IMR-90 (cell line): ENCODE measurements around the gene CISTR. TPM values are rescaled to one million over a fixed set of nuclear protein-coding genes. Genes with fewer than 3 reads are reported as not detected.

ENCODE experiments used
- ATAC-seq: fragments of 200-7000 bp; cut with Tn5 transposase; 2 replicates; pipeline ENCODE4 v1.9.1; 2020; ENCODE audit warnings: low read depth, mild to moderate bottlenecking, moderate library complexity
- BruUV-seq: library from RNA; stranded (reverse); fragments of 400-500 nt; replicated peaks from 2 replicates; lab custom pipeline; 2021; lab: Mats Ljungman, UMichigan
- CTCF ChIA-PET: fragments of 300-600 bp; formaldehyde crosslinking; extraction: SDS; loops from one replicate; lab custom pipeline; 2021; ENCODE audit warnings: antibody characterized with exemption; lab: Yijun Ruan, JAX
- POLR2A ChIA-PET: fragments of 300-600 bp; sonication (Branson Sonifier 250); formaldehyde crosslinking; loops from one replicate; lab custom pipeline; 2022; ENCODE audit warnings: antibody characterized with exemption; ENCODE audit not compliant: unreplicated experiment; lab: Charles Lee
- DNase-seq: peaks from one replicate; pipeline ENCODE4 v3.0.0; 2013
- H2AFZ ChIP-seq: replicated peaks from 2 replicates; pipeline ENCODE3; 2013; ENCODE audit warnings: low read length, mild to moderate bottlenecking; ENCODE audit not compliant: poor library complexity
- H2AK5ac ChIP-seq: 2 replicates; pipeline ENCODE4 v1.6.1; 2013; ENCODE audit warnings: low read depth, low read length, inconsistent platforms
- H2AK9ac ChIP-seq: replicated peaks from 2 replicates; pipeline ENCODE3; 2013; ENCODE audit warnings: mild to moderate bottlenecking, low read depth, low read length, moderate library complexity; ENCODE audit not compliant: poor library complexity
- H2BK120ac ChIP-seq: 2 replicates; pipeline ENCODE4 v1.6.1; 2013; ENCODE audit warnings: low read depth, low read length, inconsistent platforms
- H2BK15ac ChIP-seq: 3 replicates; pipeline ENCODE4 v1.6.1; 2013; ENCODE audit warnings: low read depth, low read length, inconsistent platforms
- H2BK20ac ChIP-seq: 2 replicates; pipeline ENCODE4 v1.6.1; 2013; ENCODE audit warnings: low read depth, mild to moderate bottlenecking, inconsistent platforms, low read length, moderate library complexity
- H2BK5ac ChIP-seq: 2 replicates; pipeline ENCODE4 v1.6.1; 2013; ENCODE audit warnings: mild to moderate bottlenecking, low read depth, low read length, inconsistent platforms; ENCODE audit not compliant: poor library complexity, severe bottlenecking
- H3K14ac ChIP-seq: replicated peaks from 2 replicates; pipeline ENCODE4 v1.6.1; 2013; ENCODE audit warnings: low read depth, low read length, inconsistent platforms
- H3K18ac ChIP-seq: 2 replicates; pipeline ENCODE4 v1.6.1; 2013; ENCODE audit warnings: low read depth, low read length, control low read depth
- H3K23ac ChIP-seq: 2 replicates; pipeline ENCODE4 v1.6.1; 2013; ENCODE audit warnings: low read depth, low read length, inconsistent platforms
- H3K27ac ChIP-seq: 2 replicates; pipeline ENCODE4 v1.5.1; 2013; ENCODE audit warnings: mild to moderate bottlenecking, control low read depth, low read length; ENCODE audit not compliant: insufficient read depth
- H3K27me3 ChIP-seq: 2 replicates; pipeline ENCODE4 v1.6.1; 2013; ENCODE audit warnings: low read length; ENCODE audit not compliant: control insufficient read depth, insufficient read depth
- H3K36me3 ChIP-seq: 2 replicates; pipeline ENCODE4 v1.6.1; 2013; ENCODE audit warnings: low read length, mixed read lengths; ENCODE audit not compliant: control insufficient read depth, insufficient read depth
- H3K4ac ChIP-seq: 2 replicates; pipeline ENCODE4 v1.6.1; 2013; ENCODE audit warnings: low read depth, low read length, inconsistent platforms
- H3K4me1 ChIP-seq: 2 replicates; pipeline ENCODE4 v1.6.1; 2013; ENCODE audit warnings: low read length, mixed read lengths; ENCODE audit not compliant: control insufficient read depth, insufficient read depth
- H3K4me2 ChIP-seq: 2 replicates; pipeline ENCODE4 v1.6.1; 2013; ENCODE audit warnings: low read depth, mild to moderate bottlenecking, control low read depth, low read length, moderate library complexity
- H3K4me3 ChIP-seq: 2 replicates; pipeline ENCODE4 v1.5.1; 2013; ENCODE audit warnings: low read depth, mild to moderate bottlenecking, control low read depth, low read length, moderate library complexity; ENCODE audit not compliant: insufficient read depth
- H3K56ac ChIP-seq: 2 replicates; pipeline ENCODE4 v1.6.1; 2013; ENCODE audit warnings: low read length, inconsistent platforms; ENCODE audit not compliant: insufficient read depth; ENCODE audit errors: extremely low read depth
- H3K79me1 ChIP-seq, 2 experiments: 2 replicates each; pipeline ENCODE4 v1.6.1; 2013; ENCODE audit warnings: low read length in 2 of 2, inconsistent platforms in 1 of 2, low read depth in 1 of 2
- H3K9ac ChIP-seq: 2 replicates; pipeline ENCODE4 v1.6.1; 2013; ENCODE audit warnings: low read depth, low read length, control low read depth
- H3K9me1 ChIP-seq: 2 replicates; pipeline ENCODE4 v1.6.1; 2013; ENCODE audit warnings: low read length, inconsistent platforms; ENCODE audit not compliant: insufficient read depth
- H3K9me3 ChIP-seq: 2 replicates; pipeline ENCODE4 v1.6.1; 2013; ENCODE audit warnings: low read length; ENCODE audit not compliant: control insufficient read depth, insufficient read depth
- H4K20me1 ChIP-seq: 2 replicates; pipeline ENCODE4 v1.6.1; 2013; ENCODE audit warnings: low read length, inconsistent platforms; ENCODE audit not compliant: insufficient read depth
- H4K5ac ChIP-seq: 2 replicates; pipeline ENCODE4 v1.6.1; 2013; ENCODE audit warnings: mild to moderate bottlenecking, low read depth, low read length, control low read depth
- H4K8ac ChIP-seq, 2 experiments: 2 replicates each; pipeline ENCODE4 v1.6.1; 2013; ENCODE audit warnings: low read depth in 2 of 2, low read length in 2 of 2, control low read depth in 1 of 2, inconsistent platforms in 1 of 2
- H4K91ac ChIP-seq: 2 replicates; pipeline ENCODE4 v1.6.1; 2013; ENCODE audit warnings: low read depth, low read length, inconsistent platforms; ENCODE audit not compliant: insufficient read depth
- CEBPB ChIP-seq: IDR thresholded peaks from 2 replicates; pipeline ENCODE4 v1.6.1; 2012; ENCODE audit warnings: low read depth, low read length, improper control_type of control experiment
- CHD1 ChIP-seq: IDR thresholded peaks from 2 replicates; pipeline ENCODE4 v1.6.1; 2012; ENCODE audit warnings: low read depth, low read length, improper control_type of control experiment
- CTCF ChIP-seq: conservative IDR thresholded peaks from 2 replicates; pipeline ENCODE4 v1.5.1; 2012; ENCODE audit warnings: mild to moderate bottlenecking, low read depth, low read length, improper control_type of control experiment
- ELK1 ChIP-seq: fragments of 150-350 bp; IDR thresholded peaks from 2 replicates; pipeline ENCODE4 v1.6.1; 2016; ENCODE audit warnings: low read depth, mild to moderate bottlenecking, low read length, moderate library complexity, borderline replicate concordance
- MAFK ChIP-seq: IDR thresholded peaks from 2 replicates; pipeline ENCODE4 v1.6.1; 2012; ENCODE audit warnings: low read depth, low read length, improper control_type of control experiment
- MXI1 ChIP-seq: IDR thresholded peaks from 2 replicates; pipeline ENCODE4 v1.6.1; 2012; ENCODE audit warnings: low read depth, mild to moderate bottlenecking, low read length, moderate library complexity, borderline replicate concordance
- NFE2L2 ChIP-seq: fragments of 150-350 bp; IDR thresholded peaks from 2 replicates; pipeline ENCODE4 v1.6.1; 2016; ENCODE audit warnings: low read depth, mild to moderate bottlenecking, low read length
- POLR2A ChIP-seq: IDR thresholded peaks from 2 replicates; pipeline ENCODE4 v1.6.1; 2012; ENCODE audit warnings: mild to moderate bottlenecking, low read depth, low read length
- RAD21 ChIP-seq: IDR thresholded peaks from 2 replicates; pipeline ENCODE4 v1.6.1; 2012; ENCODE audit warnings: low read length, improper control_type of control experiment
- RFX5 ChIP-seq: IDR thresholded peaks from 2 replicates; pipeline ENCODE4 v1.8.0; 2012; ENCODE audit warnings: low read depth, mild to moderate bottlenecking, low read length, moderate library complexity
- SMC3 ChIP-seq: fragments of 150-350 bp; IDR thresholded peaks from 2 replicates; pipeline ENCODE4 v1.6.1; 2016; ENCODE audit warnings: low read depth, mild to moderate bottlenecking, antibody characterized with exemption, low read length, moderate library complexity
- USF2 ChIP-seq: fragments of 150-350 bp; IDR thresholded peaks from 2 replicates; pipeline ENCODE4 v1.6.1; 2017; ENCODE audit warnings: mild to moderate bottlenecking, antibody characterized with exemption, low read length, low read depth
- WGBS, 2 experiments: methylation state at CpG; one replicate each; pipeline versions ENCODE4 v1.1.5 to v1.1.7; 2013; ENCODE audit warnings: missing lambda C conversion rate in 2 of 2; ENCODE audit not compliant: insufficient read length in 1 of 2; ENCODE audit errors: extremely low coverage in 2 of 2; 5-methylcytosine and 5-hydroxymethylcytosine counted together
- dilution Hi-C: fragments of 300-500 bp; cut with HindIII; formaldehyde crosslinking; loops from one replicate; pipeline ENCODE4 v1.14.3; 2018; ENCODE audit warnings: low sequenced_read_pairs; ENCODE audit not compliant: unreplicated experiment
- in situ Hi-C: fragments of 300-500 bp; cut with MboI; formaldehyde crosslinking; loops from 3 replicates; pipeline ENCODE4 v1.14.3; 2019; ENCODE audit warnings: low sequenced_read_pairs, inconsistent platforms, mixed read lengths
- intact Hi-C: fragments of 100-400 bp; cut with micrococcal nuclease; formaldehyde crosslinking; loops from 2 replicates; pipeline ENCODE4 v1.10.0; 2022
- polyA plus RNA-seq, 3 experiments: library from polyadenylated mRNA; depleted of rRNA; stranded (reverse); fragments of >200 nt; gene quantifications; 2 replicates each; pipeline ENCODE4 v1.2.3, GENCODE V29; 2012; ENCODE audit warnings: low replicate concordance in 1 of 3
- total RNA-seq: library from RNA; depleted of rRNA; stranded (reverse); fragments of >200 nt; gene quantifications from 2 replicates; pipeline ENCODE4 v1.2.3, GENCODE V29; 2012

CISTR gene
- total and polyA plus RNA-seq, 2 of the 4 experiments (the other 2 are of a cell fraction): not detected

- dilution Hi-C loops (no loop called here), intact Hi-C loops (no loop called here), in situ Hi-C loops (no loop called here)
- Histone ChIP-seq H2BK5ac (no peak overlapping the region), H3K4ac (no peak overlapping the region), H3K27me3 (peaks cover 35% of the 10 kb centered on the region), H2AK5ac (no peak overlapping the region), H3K9ac (no peak overlapping the region), H4K91ac (no peak overlapping the region), H3K36me3 (no peaks in the 10 kb centered on the region), H3K79me1 (no peaks in the 10 kb centered on the region), H3K56ac (no peak overlapping the region), H4K5ac (no peak overlapping the region), H3K23ac (no peak overlapping the region), H3K4me1 (no peaks in the 10 kb centered on the region), H3K18ac (no peak overlapping the region), H3K9me1 (no peaks in the 10 kb centered on the region), H2AK9ac (no peak overlapping the region), H2BK120ac (no peak overlapping the region), H4K8ac (no peak overlapping the region), H2BK15ac (no peak overlapping the region), H4K20me1 (no peaks in the 10 kb centered on the region), H3K14ac (no peak overlapping the region), H3K9me3 (no peaks in the 10 kb centered on the region), H3K4me3 (no peak overlapping the region), H2BK20ac (no peak overlapping the region), H3K4me2 (no peak overlapping the region), H3K27ac (no peak overlapping the region), H2AFZ (no peak overlapping the region)
- TF ChIP-seq NFE2L2 (no peak), MXI1 (no peak), CEBPB (no peak), POLR2A (no peak), CHD1 (no peak), ELK1 (no peak), RAD21 (no peak), MAFK (no peak), USF2 (no peak), SMC3 (no peak), RFX5 (no peak), CTCF (no peak)
- ATAC-seq: no peak
- POLR2A ChIA-PET: no interaction called here
- CTCF ChIA-PET: no interaction called here
- no peak for DNase-seq
- no CpG with 5 or more reads among the region's 3 CpGs for WGBS, 2 experiments
- BruUV-seq: no TSS peak
Observed at GRCh38 chr12:53780323-53780722, 28.5 kb upstream of the CISTR start.
